Trophoblast cell (in vitro differentiated cells and primary cell): ENCODE data around the gene IL36RN.
"Not testable (repeated sequence)": the region's sequence is repeated elsewhere in the genome, so short reads cannot be mapped to it uniquely, and the experiment has no call there.

ENCODE experiments used
- DNase-seq, 2 donors: peaks; one replicate each; pipeline ENCODE4 v3.0.0-alpha.2; 2016
- H2AFZ ChIP-seq: 2 replicates; pipeline ENCODE4 v1.6.1; 2013; ENCODE audit warnings: low read length, moderate library complexity, mild to moderate bottlenecking; ENCODE audit not compliant: insufficient read depth, poor library complexity
- H2AK5ac ChIP-seq: 2 replicates; pipeline ENCODE4 v1.6.1; 2013; ENCODE audit warnings: mild to moderate bottlenecking, low read length
- H2BK120ac ChIP-seq: 2 replicates; pipeline ENCODE4 v1.6.1; 2013; ENCODE audit warnings: low read length, mild to moderate bottlenecking, moderate library complexity; ENCODE audit not compliant: insufficient read depth, poor library complexity
- H2BK12ac ChIP-seq: 2 replicates; pipeline ENCODE4 v1.6.1; 2013; ENCODE audit warnings: mild to moderate bottlenecking, low read length, moderate library complexity
- H2BK5ac ChIP-seq: 2 replicates; pipeline ENCODE4 v1.6.1; 2013; ENCODE audit warnings: low read length, low read depth, moderate library complexity, mild to moderate bottlenecking; ENCODE audit not compliant: poor library complexity
- H3K14ac ChIP-seq: 2 replicates; pipeline ENCODE4 v1.6.1; 2013; ENCODE audit warnings: mild to moderate bottlenecking, low read length
- H3K18ac ChIP-seq: 2 replicates; pipeline ENCODE4 v1.6.1; 2013; ENCODE audit warnings: mild to moderate bottlenecking, low read length
- H3K23ac ChIP-seq: 2 replicates; pipeline ENCODE4 v1.6.1; 2013; ENCODE audit warnings: low read length
- H3K27ac ChIP-seq: 2 replicates; pipeline ENCODE4 v1.5.1; 2013; ENCODE audit warnings: low read depth, mild to moderate bottlenecking, inconsistent platforms, low read length, moderate library complexity
- H3K27me3 ChIP-seq: 2 replicates; pipeline ENCODE4 v1.6.1; 2013; ENCODE audit warnings: inconsistent platforms, mild to moderate bottlenecking, low read length, moderate library complexity; ENCODE audit not compliant: insufficient read depth
- H3K36me3 ChIP-seq, 2 experiments: 1 replicate in 1 of 2; 2 replicates in 1 of 2; pipeline ENCODE4 v1.6.1; 2013; ENCODE audit warnings: low read length in 2 of 2, mild to moderate bottlenecking in 2 of 2, moderate library complexity in 1 of 2; ENCODE audit not compliant: insufficient read depth in 2 of 2, control insufficient read depth in 1 of 2
- H3K4ac ChIP-seq: 2 replicates; pipeline ENCODE4 v1.6.1; 2013; ENCODE audit warnings: low read depth, mild to moderate bottlenecking, low read length, moderate library complexity
- H3K4me1 ChIP-seq, 2 experiments: 1 replicate in 1 of 2; 2 replicates in 1 of 2; pipeline ENCODE4 v1.6.1; 2013; ENCODE audit warnings: low read length in 2 of 2, mild to moderate bottlenecking in 2 of 2, moderate library complexity in 1 of 2; ENCODE audit not compliant: insufficient read depth in 2 of 2, control insufficient read depth in 1 of 2
- H3K4me2 ChIP-seq: 2 replicates; pipeline ENCODE4 v1.6.1; 2013; ENCODE audit warnings: inconsistent platforms, mild to moderate bottlenecking, low read length, moderate library complexity
- H3K4me3 ChIP-seq: 2 replicates; pipeline ENCODE4 v1.5.1; 2013; ENCODE audit warnings: mild to moderate bottlenecking, low read depth, low read length, inconsistent platforms
- H3K79me1 ChIP-seq: one replicate; pipeline ENCODE4 v1.6.1; 2013; ENCODE audit warnings: low read length
- H3K79me2 ChIP-seq: 2 replicates; pipeline ENCODE4 v1.6.1; 2013; ENCODE audit warnings: low read length, mild to moderate bottlenecking; ENCODE audit not compliant: control insufficient read depth, insufficient read depth, poor library complexity
- H3K9ac ChIP-seq: 2 replicates; pipeline ENCODE4 v1.6.1; 2013; ENCODE audit warnings: mild to moderate bottlenecking, low read length
- H3K9me3 ChIP-seq: 2 replicates; pipeline ENCODE4 v1.6.1; 2013; ENCODE audit warnings: low read depth, mild to moderate bottlenecking, control low read depth, inconsistent platforms, low read length; ENCODE audit not compliant: insufficient read depth
- H4K12ac ChIP-seq: 2 replicates; pipeline ENCODE4 v1.6.1; 2013; ENCODE audit warnings: low read depth, mild to moderate bottlenecking, low read length, moderate library complexity
- H4K8ac ChIP-seq: 2 replicates; pipeline ENCODE4 v1.6.1; 2013; ENCODE audit warnings: low read depth, mild to moderate bottlenecking, low read length, moderate library complexity
- H4K91ac ChIP-seq: one replicate; pipeline ENCODE4 v1.6.1; 2013; ENCODE audit warnings: low read depth, mild to moderate bottlenecking, low read length, moderate library complexity
- WGBS: extraction: QIAGEN DNeasy Blood & Tissue Kit; methylation state at CpG from one replicate; pipeline ENCODE4 v1.1.7; 2013; ENCODE audit warnings: missing lambda C conversion rate; ENCODE audit not compliant: insufficient read length, insufficient coverage; ENCODE audit errors: extremely low coverage; 5-methylcytosine and 5-hydroxymethylcytosine counted together

The IL36RN gene

GRCh38 chr2:113096842-113097618, 38.0 kb downstream of the IL36RN start:
- not testable (repeated sequence) for H4K8ac ChIP-seq, H3K4me2 ChIP-seq, H2AK5ac ChIP-seq, H3K79me2 ChIP-seq, H3K18ac ChIP-seq, H3K23ac ChIP-seq, H3K4ac ChIP-seq, H3K14ac ChIP-seq, H3K36me3 ChIP-seq, H2AFZ ChIP-seq, H3K9me3 ChIP-seq, H4K91ac ChIP-seq, DNase-seq, H3K9ac ChIP-seq, H3K27ac ChIP-seq, H2BK5ac ChIP-seq, H2BK120ac ChIP-seq, H3K27me3 ChIP-seq, H3K79me1 ChIP-seq, H2BK12ac ChIP-seq, H3K4me3 ChIP-seq, H3K4me1 ChIP-seq, H4K12ac ChIP-seq
- no CpG with 5 or more reads among the region's 2 CpGs for WGBS

GRCh38 chr2:113098041-113098440, 39.0 kb downstream of the IL36RN start:
- H3K18ac ChIP-seq: no peak overlapping the region
- no peak overlapping the region for H3K23ac ChIP-seq
- no peaks in the 10 kb centered on the region for H3K27me3 ChIP-seq
- H3K14ac ChIP-seq: no peak overlapping the region
- no peak overlapping the region for H2BK12ac ChIP-seq
- H2BK120ac ChIP-seq: no peak overlapping the region
- H3K36me3 ChIP-seq: no peaks in the 10 kb centered on the region
- no peak overlapping the region for H2AFZ ChIP-seq
- no peak overlapping the region for H3K4ac ChIP-seq
- H3K9me3 ChIP-seq: peaks cover 7% of the 10 kb centered on the region
- H3K4me2 ChIP-seq: no peak overlapping the region
- no peak overlapping the region for H3K4me3 ChIP-seq
- no CpG with 5 or more reads among the region's 4 CpGs for WGBS
- H3K79me1 ChIP-seq: no peaks in the 10 kb centered on the region
- H4K8ac ChIP-seq: no peak overlapping the region
- H4K12ac ChIP-seq: no peak overlapping the region
- no peak for DNase-seq
- no peak overlapping the region for H4K91ac ChIP-seq
- H3K79me2 ChIP-seq: no peaks in the 10 kb centered on the region
- H2BK5ac ChIP-seq: no peak overlapping the region
- no peak overlapping the region for H3K9ac ChIP-seq
- no peak overlapping the region for H2AK5ac ChIP-seq
- H3K27ac ChIP-seq: no peak overlapping the region
- no peaks in the 10 kb centered on the region for H3K4me1 ChIP-seq

- no peak overlapping the region for H3K27ac ChIP-seq
- H3K23ac ChIP-seq: no peak overlapping the region
- H3K9me3 ChIP-seq: peaks cover 7% of the 10 kb centered on the region
- H2BK5ac ChIP-seq: no peak overlapping the region
- no peak overlapping the region for H3K14ac ChIP-seq
- H4K8ac ChIP-seq: no peak overlapping the region
- H3K9ac ChIP-seq: no peak overlapping the region
- no peaks in the 10 kb centered on the region for H3K36me3 ChIP-seq
- no peak for DNase-seq
- no peak overlapping the region for H3K4ac ChIP-seq
- no peak overlapping the region for H3K4me3 ChIP-seq
- H3K79me2 ChIP-seq: no peaks in the 10 kb centered on the region
- no peaks in the 10 kb centered on the region for H3K79me1 ChIP-seq
- H4K12ac ChIP-seq: no peak overlapping the region
- H2BK120ac ChIP-seq: no peak overlapping the region
- no peak overlapping the region for H2AK5ac ChIP-seq
- WGBS: no CpG with 5 or more reads among the region's 6 CpGs
- H3K27me3 ChIP-seq: no peaks in the 10 kb centered on the region
- H3K4me2 ChIP-seq: no peak overlapping the region
- no peak overlapping the region for H2AFZ ChIP-seq
- no peak overlapping the region for H3K18ac ChIP-seq
- H2BK12ac ChIP-seq: no peak overlapping the region
- no peaks in the 10 kb centered on the region for H3K4me1 ChIP-seq
- H4K91ac ChIP-seq: no peak overlapping the region
Measured at GRCh38 chr2:113098532-113098931, 39.5 kb downstream of the IL36RN start.

GRCh38 chr2:113102133-113102532, 43.1 kb downstream of the IL36RN start:
- Histone ChIP-seq H3K23ac (no peak overlapping the region), H2BK12ac (no peak overlapping the region), H3K36me3 (no peaks in the 10 kb centered on the region), H2BK120ac (no peak overlapping the region), H3K14ac (no peak overlapping the region), H3K4me2 (no peak overlapping the region), H4K91ac (no peak overlapping the region), H3K79me2 (no peaks in the 10 kb centered on the region), H3K9ac (no peak overlapping the region), H3K18ac (no peak overlapping the region), H3K27ac (no peak overlapping the region), H3K9me3 (peaks cover 7% of the 10 kb centered on the region), H3K4ac (no peak overlapping the region), H3K4me1 (no peaks in the 10 kb centered on the region), H4K8ac (no peak overlapping the region), H2AFZ (no peak overlapping the region), H3K79me1 (no peaks in the 10 kb centered on the region), H2AK5ac (no peak overlapping the region), H3K27me3 (no peaks in the 10 kb centered on the region), H4K12ac (no peak overlapping the region), H3K4me3 (no peak overlapping the region), H2BK5ac (no peak overlapping the region)
- WGBS: no CpG with 5 or more reads among the region's 2 CpGs
- DNase-seq: no peak
